Keratinocyte (primary cell): ENCODE data around the gene SYTL1. TPM values are rescaled to one million over a fixed set of nuclear protein-coding genes. Genes with fewer than 3 reads are reported as not detected.

Experiments
- DNase-seq: peaks from one replicate; pipeline ENCODE4 v3.0.0-alpha.2; 2011; ENCODE audit warnings: low read depth, missing footprints, low spot score
- FAIRE-seq: peaks from 2 replicates; lab custom pipeline; 2011; peaks lifted over from hg19 to GRCh38; lab: Jason Lieb, UNC
- H2AFZ ChIP-seq: 2 replicates; pipeline ENCODE4 v1.6.0; 2012; ENCODE audit warnings: low read length, control low read depth, inconsistent platforms; ENCODE audit not compliant: control insufficient read depth
- H3K27ac ChIP-seq: 2 replicates; pipeline ENCODE4 v1.5.1; 2011; ENCODE audit warnings: low read length; ENCODE audit not compliant: control insufficient read depth, insufficient read depth
- H3K27me3 ChIP-seq: 3 replicates; pipeline ENCODE4 v1.6.0; 2011; ENCODE audit warnings: low read length; ENCODE audit not compliant: control insufficient read depth, insufficient read depth; ENCODE audit errors: extremely low read depth
- H3K36me3 ChIP-seq, 2 experiments: 2 replicates in 1 of 2; 3 replicates in 1 of 2; pipeline ENCODE4 v1.5.1; 2011; ENCODE audit warnings: low read length in 2 of 2, mild to moderate bottlenecking in 1 of 2; ENCODE audit not compliant: control insufficient read depth in 2 of 2, insufficient read depth in 2 of 2; ENCODE audit errors: extremely low read depth in 1 of 2
- H3K4me1 ChIP-seq: 3 replicates; pipeline ENCODE4 v1.5.1; 2011; ENCODE audit warnings: low read length; ENCODE audit not compliant: control insufficient read depth, insufficient read depth; ENCODE audit errors: extremely low read depth
- H3K4me2 ChIP-seq: 3 replicates; pipeline ENCODE4 v1.6.0; 2011; ENCODE audit warnings: low read depth, low read length; ENCODE audit not compliant: control insufficient read depth, insufficient read depth; ENCODE audit errors: extremely low read depth
- H3K4me3 ChIP-seq, 3 experiments: fragments of 200-600 bp in 1 of 3; sonication (generic) in 1 of 3; 2 replicates in 2 of 3; 3 replicates in 1 of 3; pipeline ENCODE4 v1.5.1; 2011 to 2016; ENCODE audit warnings: low read length in 3 of 3, mild to moderate bottlenecking in 3 of 3, control low read depth in 2 of 3, inconsistent platforms in 1 of 3, low read depth in 1 of 3, mixed read lengths in 1 of 3, mixed run types in 1 of 3, moderate library complexity in 1 of 3; ENCODE audit not compliant: control insufficient read depth in 2 of 3, insufficient read depth in 2 of 3; ENCODE audit errors: extremely low read depth in 1 of 3
- H3K79me2 ChIP-seq: 2 replicates; pipeline ENCODE4 v1.6.0; 2012; ENCODE audit warnings: low read length; ENCODE audit not compliant: control insufficient read depth, insufficient read depth
- H3K9ac ChIP-seq: 3 replicates; pipeline ENCODE4 v1.6.0; 2011; ENCODE audit warnings: low read length; ENCODE audit not compliant: control insufficient read depth, insufficient read depth; ENCODE audit errors: extremely low read depth
- H3K9me1 ChIP-seq: 3 replicates; pipeline ENCODE4 v1.6.0; 2011; ENCODE audit warnings: low read length; ENCODE audit not compliant: control insufficient read depth, insufficient read depth; ENCODE audit errors: extremely low read depth
- H3K9me3 ChIP-seq: 2 replicates; pipeline ENCODE4 v1.5.1; 2012; ENCODE audit warnings: low read depth, low read length; ENCODE audit not compliant: control insufficient read depth
- H4K20me1 ChIP-seq: 3 replicates; pipeline ENCODE4 v1.6.0; 2011; ENCODE audit warnings: low read length; ENCODE audit not compliant: control insufficient read depth, insufficient read depth; ENCODE audit errors: extremely low read depth
- EZH2 ChIP-seq: IDR thresholded peaks from one replicate; pipeline ENCODE4 v1.6.1; 2012; ENCODE audit warnings: inconsistent platforms, mild to moderate bottlenecking, low read length, moderate library complexity
- dilution Hi-C: fragments of 300-500 bp; cut with MboI; formaldehyde crosslinking; loops from one replicate; pipeline ENCODE4 v1.7.0; 2020; ENCODE audit warnings: low sequenced_read_pairs; ENCODE audit not compliant: extremely low pct_ligation_motif_present
- polyA plus RNA-seq, 5 experiments: library from polyadenylated mRNA; depleted of rRNA in 3 of 5; stranded (reverse) in 3 of 5; stranded (forward) in 1 of 5; unstranded in 1 of 5; fragments of >200 nt; gene quantifications; 1 replicate in 1 of 5; 2 replicates in 3 of 5; 3 replicates in 1 of 5; pipeline versions ENCODE4 v1.2.1 to v1.2.3, GENCODE V29; 2011 to 2012; ENCODE audit warnings: missing spikeins in 2 of 5, low read depth in 1 of 5, low replicate concordance in 1 of 5
- TF ChIP-seq, protein P1 (sequence below), 3 experiments: IDR thresholded peaks in 1 of 3; conservative IDR thresholded peaks in 1 of 3; optimal IDR thresholded peaks in 1 of 3; 2 replicates in 2 of 3; 3 replicates in 1 of 3; pipeline versions ENCODE3 to v1.5.1; 2011; ENCODE audit warnings: low read length in 3 of 3, mild to moderate bottlenecking in 3 of 3, moderate library complexity in 2 of 3, control low read depth in 1 of 3, inconsistent platforms in 1 of 3; ENCODE audit not compliant: insufficient read depth in 2 of 3; ENCODE audit errors: extremely low read depth in 1 of 3

The SYTL1 gene
- polyA plus RNA-seq, 1 donor (not counting 4 experiments of a cell fraction or from before 2014, with no cell fraction given) = 15.6 TPM

DNA sequence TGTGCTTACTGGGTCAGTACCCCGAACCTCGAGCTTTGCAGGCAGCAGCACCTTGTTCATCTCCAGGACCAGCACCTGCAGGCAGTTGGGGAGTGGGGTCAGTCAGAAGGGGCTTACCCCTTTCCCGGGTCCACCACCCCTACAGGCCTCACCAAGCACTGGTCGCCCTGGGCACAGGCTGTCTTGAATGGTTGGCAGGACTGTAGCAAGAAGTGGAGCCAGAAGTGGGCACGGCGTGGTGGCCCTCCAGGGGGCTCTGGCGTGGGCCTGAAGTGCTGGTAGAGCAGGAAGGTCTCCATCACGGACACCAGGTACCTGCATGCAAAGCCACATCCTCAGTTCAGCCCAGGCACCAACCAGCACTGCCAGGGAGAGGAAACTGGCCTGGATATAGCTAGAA lies 19.7 kb downstream of the SYTL1 start:
- Histone ChIP-seq H4K20me1 (peaks cover 3% of the 10 kb centered on the region), H3K27ac (no peak overlapping the region), H3K9me3 (no peaks in the 10 kb centered on the region), H3K9ac (no peak overlapping the region), H3K27me3 (no peaks in the 10 kb centered on the region), H2AFZ (no peak overlapping the region), H3K4me1 (peaks cover 13% of the 10 kb centered on the region), H3K9me1 (no peaks in the 10 kb centered on the region), H3K36me3 (peaks cover 22 to 33% of the 10 kb centered on the region in 2 experiments), H3K4me2 (no peak overlapping the region), H3K4me3 (no peak overlapping the region), H3K79me2 (peaks cover 12% of the 10 kb centered on the region)
- TF ChIP-seq EZH2 = no peak
- TF ChIP-seq, protein P1, sequence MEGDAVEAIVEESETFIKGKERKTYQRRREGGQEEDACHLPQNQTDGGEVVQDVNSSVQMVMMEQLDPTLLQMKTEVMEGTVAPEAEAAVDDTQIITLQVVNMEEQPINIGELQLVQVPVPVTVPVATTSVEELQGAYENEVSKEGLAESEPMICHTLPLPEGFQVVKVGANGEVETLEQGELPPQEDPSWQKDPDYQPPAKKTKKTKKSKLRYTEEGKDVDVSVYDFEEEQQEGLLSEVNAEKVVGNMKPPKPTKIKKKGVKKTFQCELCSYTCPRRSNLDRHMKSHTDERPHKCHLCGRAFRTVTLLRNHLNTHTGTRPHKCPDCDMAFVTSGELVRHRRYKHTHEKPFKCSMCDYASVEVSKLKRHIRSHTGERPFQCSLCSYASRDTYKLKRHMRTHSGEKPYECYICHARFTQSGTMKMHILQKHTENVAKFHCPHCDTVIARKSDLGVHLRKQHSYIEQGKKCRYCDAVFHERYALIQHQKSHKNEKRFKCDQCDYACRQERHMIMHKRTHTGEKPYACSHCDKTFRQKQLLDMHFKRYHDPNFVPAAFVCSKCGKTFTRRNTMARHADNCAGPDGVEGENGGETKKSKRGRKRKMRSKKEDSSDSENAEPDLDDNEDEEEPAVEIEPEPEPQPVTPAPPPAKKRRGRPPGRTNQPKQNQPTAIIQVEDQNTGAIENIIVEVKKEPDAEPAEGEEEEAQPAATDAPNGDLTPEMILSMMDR (optimal IDR thresholded peaks at IDR 0.05 in 1 of 3, IDR thresholded peaks at IDR 0.05 in 1 of 3, conservative IDR thresholded peaks at IDR 0.05 in 1 of 3; ENCODE audit: extremely low read depth in 1 of 3, insufficient read depth in 2 of 3, low read length in 3 of 3) = no peak
- DNase-seq (no peak), FAIRE-seq (no peak)
- dilution Hi-C loops = no loop called here

DNA sequence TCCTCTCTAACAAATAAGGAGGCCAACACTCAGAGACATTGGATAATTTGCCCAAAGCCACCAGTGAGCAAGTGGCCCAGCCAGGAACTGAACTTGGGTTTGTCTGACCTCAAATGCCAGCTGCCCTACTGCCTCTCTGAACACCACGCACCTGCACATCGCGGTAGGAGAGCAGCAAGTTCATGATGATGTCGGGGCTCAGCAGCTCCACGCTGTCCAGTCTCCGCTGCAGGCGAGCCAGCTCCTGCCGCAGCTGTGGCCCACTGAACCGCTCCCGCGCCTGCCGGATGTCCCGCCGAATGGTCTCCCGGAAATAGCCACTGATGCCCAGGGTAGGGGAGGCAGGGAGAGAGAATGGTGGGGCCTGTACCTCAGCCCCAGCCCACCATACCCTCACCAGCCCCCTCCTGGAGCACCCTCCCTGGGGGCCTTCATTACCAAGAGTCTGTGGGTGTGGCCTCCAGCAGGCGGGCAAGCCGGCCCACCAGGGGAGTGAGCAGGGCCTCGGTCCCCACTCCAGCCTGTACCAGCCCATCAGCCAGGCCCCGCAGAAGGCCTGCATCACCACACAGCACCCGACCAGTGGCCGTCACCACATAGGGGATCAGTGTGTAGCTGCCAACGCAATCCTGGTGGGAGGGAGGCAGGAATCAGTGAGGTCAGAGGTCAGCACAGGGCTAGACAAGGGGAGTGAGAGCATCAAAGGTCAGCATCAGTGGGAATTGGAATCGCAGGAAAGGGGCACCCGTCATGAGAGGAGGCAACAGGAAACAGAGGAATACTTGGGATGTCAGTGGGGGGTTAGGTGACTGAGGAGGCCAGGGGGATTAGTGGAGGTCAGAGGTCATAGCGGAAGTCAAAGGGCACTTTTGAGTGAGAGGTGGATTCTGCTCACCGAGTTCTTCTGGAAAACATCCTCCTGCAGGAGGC lies 22.2 kb downstream of the SYTL1 start:
- DNase-seq = no peak
- Histone ChIP-seq H3K9ac (no peak overlapping the region), H3K79me2 (peaks cover 12% of the 10 kb centered on the region), H3K27ac (no peak overlapping the region), H3K9me3 (no peaks in the 10 kb centered on the region), H4K20me1 (no peaks in the 10 kb centered on the region), H3K4me1 (peaks cover 23% of the 10 kb centered on the region), H3K27me3 (no peaks in the 10 kb centered on the region), H3K9me1 (no peaks in the 10 kb centered on the region), H3K36me3 (peaks cover 16 to 22% of the 10 kb centered on the region in 2 experiments), H3K4me2 (no peak overlapping the region), H3K4me3 (no peak overlapping the region), H2AFZ (no peak overlapping the region)
- no peak for TF ChIP-seq EZH2
- TF ChIP-seq, protein P1 (optimal IDR thresholded peaks at IDR 0.05 in 1 of 3, IDR thresholded peaks at IDR 0.05 in 1 of 3, conservative IDR thresholded peaks at IDR 0.05 in 1 of 3; ENCODE audit: extremely low read depth in 1 of 3, insufficient read depth in 2 of 3, low read length in 3 of 3) = no peak
- dilution Hi-C loops = no loop called here
- FAIRE-seq = no peak
